H1 (cell line): Measurements from ENCODE around the gene CEL. TPM values are rescaled to one million over a fixed set of nuclear protein-coding genes. Genes with fewer than 3 reads are reported as not detected.

ENCODE experiments used
- CTCF ChIA-PET: fragments of 300-600 bp; sonication (Branson Sonifier 250); formaldehyde crosslinking; loops from one replicate; lab custom pipeline; 2021; ENCODE audit not compliant: partially characterized antibody; lab: Charles Lee
- POLR2A ChIA-PET: fragments of 300-600 bp; sonication (Branson Sonifier 250); formaldehyde crosslinking; loops from one replicate; lab custom pipeline; 2021; ENCODE audit warnings: inconsistent platforms; ENCODE audit not compliant: partially characterized antibody; lab: Charles Lee
- DNase-seq, 2 experiments: peaks; one replicate each; pipeline versions ENCODE4 v3.0.0 to v3.0.0-alpha.2; 2010 to 2022; ENCODE audit warnings: low spot score in 2 of 2, low read depth in 1 of 2, mixed read lengths in 1 of 2
- FAIRE-seq: peaks from 2 replicates; lab custom pipeline; 2011; peaks lifted over from hg19 to GRCh38; lab: Jason Lieb, UNC
- H2AFZ ChIP-seq: 2 replicates; pipeline ENCODE4 v1.8.1; 2012; ENCODE audit warnings: low read length, inconsistent platforms
- H2AK5ac ChIP-seq: 2 replicates; pipeline ENCODE4 v1.6.1; 2013; ENCODE audit warnings: low read depth, low read length
- H2BK120ac ChIP-seq: replicated peaks from 2 replicates; pipeline ENCODE3; 2013; ENCODE audit warnings: low read depth, low read length, inconsistent platforms
- H2BK12ac ChIP-seq: 2 replicates; pipeline ENCODE4 v1.6.1; 2013; ENCODE audit warnings: low read depth, low read length
- H2BK15ac ChIP-seq: 2 replicates; pipeline ENCODE4 v1.6.1; 2013; ENCODE audit warnings: low read length
- H2BK20ac ChIP-seq: 2 replicates; pipeline ENCODE4 v1.6.1; 2013; ENCODE audit warnings: low read length
- H2BK5ac ChIP-seq: 2 replicates; pipeline ENCODE4 v1.6.1; 2013; ENCODE audit warnings: low read depth, low read length
- H3K14ac ChIP-seq: 2 replicates; pipeline ENCODE4 v1.6.1; 2013; ENCODE audit warnings: inconsistent platforms; ENCODE audit not compliant: insufficient read length
- H3K18ac ChIP-seq: 2 replicates; pipeline ENCODE4 v1.6.1; 2013; ENCODE audit warnings: low read length; ENCODE audit errors: extremely low read depth
- H3K23ac ChIP-seq: 2 replicates; pipeline ENCODE4 v1.6.1; 2013; ENCODE audit warnings: inconsistent platforms; ENCODE audit not compliant: insufficient read length
- H3K23me2 ChIP-seq: 2 replicates; pipeline ENCODE4 v1.6.1; 2013; ENCODE audit warnings: low read depth, low read length
- H3K27ac ChIP-seq: 2 replicates; pipeline ENCODE4 v1.6.1; 2011; ENCODE audit warnings: low read depth, low read length, inconsistent platforms
- H3K27me3 ChIP-seq, 4 experiments: replicated peaks in 1 of 4; 1 replicate in 1 of 4; 2 replicates in 3 of 4; pipeline versions ENCODE4 v1.6.1 to v1.8.1; 2011 to 2013; ENCODE audit warnings: low read length in 3 of 4, mild to moderate bottlenecking in 3 of 4, inconsistent platforms in 2 of 4, mixed read lengths in 2 of 4, moderate library complexity in 1 of 4; ENCODE audit not compliant: control insufficient read depth in 3 of 4, insufficient read depth in 3 of 4; ENCODE audit errors: extremely low read depth in 1 of 4
- H3K36me3 ChIP-seq, 4 experiments: 2 replicates each; pipeline versions ENCODE4 v1.6.1 to v1.8.1; 2011 to 2013; ENCODE audit warnings: mild to moderate bottlenecking in 4 of 4, low read length in 3 of 4, moderate library complexity in 2 of 4, control low read depth in 1 of 4, inconsistent platforms in 1 of 4; ENCODE audit not compliant: insufficient read depth in 4 of 4, control insufficient read depth in 2 of 4
- H3K4ac ChIP-seq: replicated peaks from 2 replicates; pipeline ENCODE3; 2013; ENCODE audit warnings: low read length, low read depth, mixed read lengths, inconsistent platforms; ENCODE audit not compliant: insufficient read length
- H3K4me1 ChIP-seq, 4 experiments: replicated peaks in 1 of 4; 1 replicate in 1 of 4; 2 replicates in 3 of 4; pipeline versions ENCODE4 v1.6.1 to v1.8.1; 2011 to 2013; ENCODE audit warnings: low read length in 3 of 4, inconsistent platforms in 2 of 4, mixed read lengths in 1 of 4; ENCODE audit not compliant: insufficient read depth in 4 of 4, control insufficient read depth in 3 of 4
- H3K4me2 ChIP-seq, 2 experiments: 2 replicates each; pipeline versions ENCODE4 v1.6.1 to v1.8.1; 2011 to 2013; ENCODE audit warnings: low read depth in 2 of 2, low read length in 2 of 2, control low read depth in 1 of 2, inconsistent platforms in 1 of 2, mild to moderate bottlenecking in 1 of 2; ENCODE audit not compliant: insufficient read depth in 1 of 2
- H3K4me3 ChIP-seq, 4 experiments: fragments of 200-600, 300-600 bp in 1 of 4; sonication (generic), shearing (Covaris generic), sonication (Bioruptor Twin) in 1 of 4; 2 replicates each; pipeline versions ENCODE4 v1.5.1 to v1.8.1; 2011 to 2016; ENCODE audit warnings: low read length in 4 of 4, low read depth in 3 of 4, control low read depth in 2 of 4, inconsistent platforms in 2 of 4, mild to moderate bottlenecking in 2 of 4, mixed read lengths in 1 of 4, moderate library complexity in 1 of 4; ENCODE audit not compliant: insufficient read depth in 2 of 4; ENCODE audit errors: extremely low read depth in 1 of 4
- H3K56ac ChIP-seq: replicated peaks from 2 replicates; pipeline ENCODE3; 2013; ENCODE audit warnings: low read depth, mild to moderate bottlenecking, mixed read lengths, low read length, inconsistent platforms; ENCODE audit not compliant: insufficient read length
- H3K79me1 ChIP-seq: 2 replicates; pipeline ENCODE4 v1.6.1; 2013; ENCODE audit warnings: low read depth, low read length, control low read depth
- H3K79me2 ChIP-seq, 2 experiments: 2 replicates each; pipeline versions ENCODE4 v1.6.1 to v1.8.1; 2012 to 2013; ENCODE audit warnings: low read length in 2 of 2, mild to moderate bottlenecking in 2 of 2, inconsistent platforms in 1 of 2; ENCODE audit not compliant: insufficient read depth in 2 of 2, control insufficient read depth in 1 of 2
- H3K9ac ChIP-seq, 4 experiments: replicated peaks in 1 of 4; 1 replicate in 1 of 4; 2 replicates in 3 of 4; pipeline versions ENCODE4 v1.6.1 to v1.8.1; 2011 to 2013; ENCODE audit warnings: low read depth in 3 of 4, low read length in 3 of 4, control low read depth in 2 of 4, mild to moderate bottlenecking in 2 of 4, moderate library complexity in 2 of 4, inconsistent platforms in 1 of 4; ENCODE audit errors: extremely low read depth in 1 of 4
- H3K9me3 ChIP-seq, 2 experiments: 2 replicates each; pipeline versions ENCODE4 v1.6.1 to v1.8.1; 2012 to 2013; ENCODE audit warnings: mild to moderate bottlenecking in 2 of 2, moderate library complexity in 2 of 2, control low read depth in 1 of 2, inconsistent platforms in 1 of 2, low read depth in 1 of 2, low read length in 1 of 2, mixed read lengths in 1 of 2; ENCODE audit not compliant: insufficient read depth in 2 of 2
- H4K20me1 ChIP-seq, 2 experiments: replicated peaks in 1 of 2; 2 replicates each; pipeline versions ENCODE3 to v1.8.1; 2011 to 2013; ENCODE audit warnings: inconsistent platforms in 2 of 2, low read length in 2 of 2, mild to moderate bottlenecking in 1 of 2; ENCODE audit not compliant: insufficient read depth in 2 of 2, control insufficient read depth in 1 of 2
- H4K5ac ChIP-seq: 2 replicates; pipeline ENCODE4 v1.6.1; 2013; ENCODE audit warnings: low read length, low read depth, mixed read lengths, inconsistent platforms; ENCODE audit not compliant: insufficient read length
- H4K8ac ChIP-seq: 2 replicates; pipeline ENCODE4 v1.8.0; 2013; ENCODE audit warnings: mild to moderate bottlenecking, moderate library complexity, low read length, inconsistent platforms; ENCODE audit not compliant: insufficient read depth; ENCODE audit errors: extremely low read depth
- H4K91ac ChIP-seq: replicated peaks from 2 replicates; pipeline ENCODE3; 2013; ENCODE audit warnings: low read length, mixed read lengths, inconsistent platforms; ENCODE audit not compliant: insufficient read length
- BACH1 ChIP-seq: IDR thresholded peaks from 2 replicates; pipeline ENCODE4 v1.6.1; 2012; ENCODE audit warnings: low read length, improper control_type of control experiment
- BCL11A ChIP-seq, 2 experiments: IDR thresholded peaks; one replicate each; pipeline ENCODE4 v1.6.1; 2011; ENCODE audit warnings: low read depth in 2 of 2, low read length in 2 of 2, mild to moderate bottlenecking in 2 of 2
- CBX8 ChIP-seq: fragments of 300-800, 300-1000 bp; sonication (generic); IDR thresholded peaks from 2 replicates; pipeline ENCODE4 v1.7.1; 2016; ENCODE audit warnings: low read depth, low read length, borderline replicate concordance
- RNF2 ChIP-seq: fragments of 200-900, 300-1000 bp; sonication (generic); IDR thresholded peaks from 2 replicates; pipeline ENCODE4 v1.7.1; 2016; ENCODE audit warnings: borderline replicate concordance, low read depth, mild to moderate bottlenecking, antibody characterized with exemption, low read length; ENCODE audit not compliant: poor library complexity, severe bottlenecking; ENCODE audit errors: missing control alignments
- SIN3A ChIP-seq, 2 experiments: IDR thresholded peaks in 1 of 2; conservative IDR thresholded peaks in 1 of 2; 2 replicates each; pipeline ENCODE4 v1.6.1; 2011 to 2012; ENCODE audit warnings: low read length in 2 of 2, improper control_type of control experiment in 1 of 2, low read depth in 1 of 2, mild to moderate bottlenecking in 1 of 2
- TAF7 ChIP-seq: optimal IDR thresholded peaks from 2 replicates; pipeline ENCODE3; 2011; ENCODE audit warnings: low read depth, mild to moderate bottlenecking, inconsistent platforms, low read length, moderate library complexity, borderline replicate concordance
- TCF12 ChIP-seq: IDR thresholded peaks from 2 replicates; pipeline ENCODE4 v1.6.1; 2011; ENCODE audit warnings: low read depth, mild to moderate bottlenecking, low read length
- WGBS, 2 experiments: shearing (Covaris generic) in 1 of 2; methylation state at CpG; one replicate each; pipeline versions ENCODE4 v1.1.6 to v1.1.7; 2013 to 2015; ENCODE audit warnings: low lambda C conversion rate in 2 of 2, mixed read lengths in 2 of 2, inconsistent platforms in 1 of 2, low coverage in 1 of 2, missing lambda C conversion rate in 1 of 2; ENCODE audit not compliant: insufficient replicate concordance in 2 of 2, insufficient coverage in 1 of 2, insufficient read length in 1 of 2; ENCODE audit errors: extremely low coverage in 1 of 2, missing lambda C conversion rate in 1 of 2; 5-methylcytosine and 5-hydroxymethylcytosine counted together
- polyA plus RNA-seq, 7 experiments: library from polyadenylated mRNA; depleted of rRNA in 3 of 7; stranded (reverse) in 5 of 7; unstranded in 2 of 7; fragments of >200 nt in 5 of 7; fragments of 200-250 nt in 2 of 7; gene quantifications; 1 replicate in 5 of 7; 2 replicates in 1 of 7; 4 replicates in 1 of 7; pipeline versions ENCODE4 v1.2.1 to v1.2.3, GENCODE V29; 2011 to 2013; ENCODE audit warnings: missing spikeins in 2 of 7, mixed read lengths in 2 of 7
- total RNA-seq: library from RNA; stranded (reverse); fragmentation: NEBNext Ultra II Directional; extraction: Animal tissue kit (Norgen Biotek cat#: 25700); gene quantifications from 2 replicates; pipeline ENCODE4 v1.2.1, GENCODE V29; 2021
- TF ChIP-seq, protein P1 (sequence below): IDR thresholded peaks from 2 replicates; pipeline ENCODE4 v1.6.1; 2012; ENCODE audit warnings: low read length, inconsistent platforms
- TF ChIP-seq, protein P2 (sequence below): IDR thresholded peaks from 2 replicates; pipeline ENCODE4 v1.6.1; 2012; ENCODE audit warnings: inconsistent platforms

CEL gene
- total and polyA plus RNA-seq, 2 of the 8 experiments (the other 6 are each of a cell fraction or from before 2014, with no cell fraction given), result 1.8 to 3.4 TPM

DNA sequence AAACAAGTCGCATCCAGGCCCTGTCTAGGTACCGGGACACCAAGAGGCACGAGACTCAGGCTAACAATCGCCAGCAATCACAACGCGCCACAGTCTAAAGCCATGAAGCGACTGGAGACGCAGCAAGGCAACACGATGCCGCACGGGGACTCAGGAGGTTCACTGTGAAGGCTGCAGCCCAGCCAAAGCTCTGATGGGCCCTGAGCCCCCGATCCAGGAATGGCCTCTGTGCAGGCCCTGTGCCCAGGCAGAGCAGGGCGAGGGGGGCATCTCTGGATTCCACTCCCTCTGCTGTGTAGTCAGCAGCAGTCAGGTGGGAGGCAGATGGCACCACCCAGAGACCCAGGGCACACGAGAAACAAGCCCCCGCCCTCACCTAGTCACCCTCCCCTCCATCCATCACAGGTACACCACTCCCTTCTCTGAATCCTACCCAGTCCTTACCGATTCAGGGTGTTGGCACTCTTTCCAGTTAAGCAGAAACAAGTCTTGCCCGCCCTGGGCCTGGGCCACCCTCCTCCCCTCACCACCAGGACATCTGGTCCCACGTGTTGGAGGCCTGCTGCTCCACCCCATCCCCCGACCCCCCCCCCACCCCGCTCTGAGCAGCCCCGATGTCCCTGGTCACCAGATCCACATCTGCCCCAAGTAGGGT lies 58.2 kb downstream of the CEL start:
- no peaks in the 10 kb centered on the region for H3K79me2 ChIP-seq
- H3K4me2 ChIP-seq, result peak overlapping the region; percentile 76 to 94
- FAIRE-seq, result no peak
- no peak overlapping the region; a peak in 1 of 7 replicates for H3K9ac ChIP-seq
- no peak overlapping the region for H2BK15ac ChIP-seq
- H2AFZ ChIP-seq, result no peak overlapping the region
- no peak overlapping the region for H3K27ac ChIP-seq
- H3K36me3 ChIP-seq, result no peaks in the 10 kb centered on the region
- H2BK12ac ChIP-seq, result 0 out of 2 replicates have a peak overlapping the region, but pooled peaks have one; percentile 50
- H3K27me3 ChIP-seq, result peaks cover 0 to 48% (median 33%) of the 10 kb centered on the region in 4 experiments; a peak in 5 of 7 replicates
- peaks cover 40 to 48% of the 10 kb centered on the region in 2 experiments for H4K20me1 ChIP-seq
- no peak overlapping the region for H2BK120ac ChIP-seq
- H3K14ac ChIP-seq, result no peak overlapping the region
- no peak overlapping the region for H3K56ac ChIP-seq
- no peak overlapping the region for H4K8ac ChIP-seq
- no peak for TF ChIP-seq BACH1
- TF ChIP-seq SIN3A (conservative IDR thresholded peaks at IDR 0.05 in 1 of 2, IDR thresholded peaks at IDR 0.05 in 1 of 2; ENCODE audit: low read depth in 1 of 2, low read length in 2 of 2), result no peak
- TF ChIP-seq, protein P1, sequence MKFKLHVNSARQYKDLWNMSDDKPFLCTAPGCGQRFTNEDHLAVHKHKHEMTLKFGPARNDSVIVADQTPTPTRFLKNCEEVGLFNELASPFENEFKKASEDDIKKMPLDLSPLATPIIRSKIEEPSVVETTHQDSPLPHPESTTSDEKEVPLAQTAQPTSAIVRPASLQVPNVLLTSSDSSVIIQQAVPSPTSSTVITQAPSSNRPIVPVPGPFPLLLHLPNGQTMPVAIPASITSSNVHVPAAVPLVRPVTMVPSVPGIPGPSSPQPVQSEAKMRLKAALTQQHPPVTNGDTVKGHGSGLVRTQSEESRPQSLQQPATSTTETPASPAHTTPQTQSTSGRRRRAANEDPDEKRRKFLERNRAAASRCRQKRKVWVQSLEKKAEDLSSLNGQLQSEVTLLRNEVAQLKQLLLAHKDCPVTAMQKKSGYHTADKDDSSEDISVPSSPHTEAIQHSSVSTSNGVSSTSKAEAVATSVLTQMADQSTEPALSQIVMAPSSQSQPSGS, result no peak
- TF ChIP-seq BCL11A (IDR thresholded peaks at IDR 0.05; ENCODE audit: low read depth in 2 of 2, low read length in 2 of 2), result no peak
- TF ChIP-seq TCF12, result no peak
- no peak for TF ChIP-seq CBX8
- TF ChIP-seq, protein P2, sequence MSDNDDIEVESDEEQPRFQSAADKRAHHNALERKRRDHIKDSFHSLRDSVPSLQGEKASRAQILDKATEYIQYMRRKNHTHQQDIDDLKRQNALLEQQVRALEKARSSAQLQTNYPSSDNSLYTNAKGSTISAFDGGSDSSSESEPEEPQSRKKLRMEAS, result no peak
- no peak for TF ChIP-seq TAF7
- no peak for TF ChIP-seq RNF2
- H4K91ac ChIP-seq, result peak overlapping the region; percentile 82
- H3K4ac ChIP-seq, result no peak overlapping the region
- peak overlapping the region; percentile 84; the same call in 1 of the 2 replicates for H2AK5ac ChIP-seq
- H4K5ac ChIP-seq, result no peak overlapping the region
- WGBS, 2 experiments, result 78% methylated on average over 17 of the region's 21 CpGs; no CpG with 5 or more reads in 1 of the 2 experiments
- peak overlapping the region; percentile 51 to 79 (median 56); a peak in 6 of 8 replicates for H3K4me3 ChIP-seq
- no peaks in the 10 kb centered on the region for H3K9me3 ChIP-seq
- H2BK5ac ChIP-seq, result 0 out of 2 replicates have a peak overlapping the region, but pooled peaks have one; percentile 24
- no peak for DNase-seq
- H3K18ac ChIP-seq, result no peak overlapping the region; the same call in 1 of the 2 replicates
- no peaks in the 10 kb centered on the region for H3K79me1 ChIP-seq
- CTCF ChIA-PET, result interaction anchor here (0.6 to 19.3 kb wide), 8 partner anchors 10 to 106 kb away, joined by 3 to 337 read pairs (median 8); no protein-coding TSS in a partner anchor
- H2BK20ac ChIP-seq, result no peak overlapping the region
- no peak overlapping the region for H3K23ac ChIP-seq
- H3K4me1 ChIP-seq, result peaks cover 0 to 17% (median 7%) of the 10 kb centered on the region in 4 experiments; a peak in 6 of 7 replicates
- POLR2A ChIA-PET, result interaction anchor here (3.4 kb wide), 1 partner anchor 28 kb away, joined by 13 read pairs; no protein-coding TSS in a partner anchor
- H3K23me2 ChIP-seq, result peaks cover 13% of the 10 kb centered on the region; the same call in 1 of the 2 replicates
